ENCODE results near the gene ADCK1. TPM values are rescaled to one million over a fixed set of nuclear protein-coding genes. Genes with fewer than 3 reads are reported as not detected.
"Not testable (repeated sequence)": the region's sequence is repeated elsewhere in the genome, so short reads cannot be mapped to it uniquely, and the experiment has no call there.

ADCK1 gene
- total RNA-seq, 4 donors from 2014 or later: 10.7 to 33.0 (median 18.9) TPM

GRCh38 chr14:77912754-77913556 is 113.0 kb downstream of the ADCK1 start:
- no peak for DNase-seq
- Histone ChIP-seq H3K4me1 (no peaks in the 10 kb centered on the region), H3K27ac (no peak overlapping the region), H3K36me3 (no peaks in the 10 kb centered on the region), H3K27me3 (no peaks in the 10 kb centered on the region), H3K4me3 (no peak overlapping the region), H3K9me3 (no peaks in the 10 kb centered on the region)
- no peak for TF ChIP-seq POLR2A (IDR thresholded peaks at IDR 0.05)
- TF ChIP-seq, protein P1, sequence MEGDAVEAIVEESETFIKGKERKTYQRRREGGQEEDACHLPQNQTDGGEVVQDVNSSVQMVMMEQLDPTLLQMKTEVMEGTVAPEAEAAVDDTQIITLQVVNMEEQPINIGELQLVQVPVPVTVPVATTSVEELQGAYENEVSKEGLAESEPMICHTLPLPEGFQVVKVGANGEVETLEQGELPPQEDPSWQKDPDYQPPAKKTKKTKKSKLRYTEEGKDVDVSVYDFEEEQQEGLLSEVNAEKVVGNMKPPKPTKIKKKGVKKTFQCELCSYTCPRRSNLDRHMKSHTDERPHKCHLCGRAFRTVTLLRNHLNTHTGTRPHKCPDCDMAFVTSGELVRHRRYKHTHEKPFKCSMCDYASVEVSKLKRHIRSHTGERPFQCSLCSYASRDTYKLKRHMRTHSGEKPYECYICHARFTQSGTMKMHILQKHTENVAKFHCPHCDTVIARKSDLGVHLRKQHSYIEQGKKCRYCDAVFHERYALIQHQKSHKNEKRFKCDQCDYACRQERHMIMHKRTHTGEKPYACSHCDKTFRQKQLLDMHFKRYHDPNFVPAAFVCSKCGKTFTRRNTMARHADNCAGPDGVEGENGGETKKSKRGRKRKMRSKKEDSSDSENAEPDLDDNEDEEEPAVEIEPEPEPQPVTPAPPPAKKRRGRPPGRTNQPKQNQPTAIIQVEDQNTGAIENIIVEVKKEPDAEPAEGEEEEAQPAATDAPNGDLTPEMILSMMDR (IDR thresholded peaks at IDR 0.05): no peak

DNA sequence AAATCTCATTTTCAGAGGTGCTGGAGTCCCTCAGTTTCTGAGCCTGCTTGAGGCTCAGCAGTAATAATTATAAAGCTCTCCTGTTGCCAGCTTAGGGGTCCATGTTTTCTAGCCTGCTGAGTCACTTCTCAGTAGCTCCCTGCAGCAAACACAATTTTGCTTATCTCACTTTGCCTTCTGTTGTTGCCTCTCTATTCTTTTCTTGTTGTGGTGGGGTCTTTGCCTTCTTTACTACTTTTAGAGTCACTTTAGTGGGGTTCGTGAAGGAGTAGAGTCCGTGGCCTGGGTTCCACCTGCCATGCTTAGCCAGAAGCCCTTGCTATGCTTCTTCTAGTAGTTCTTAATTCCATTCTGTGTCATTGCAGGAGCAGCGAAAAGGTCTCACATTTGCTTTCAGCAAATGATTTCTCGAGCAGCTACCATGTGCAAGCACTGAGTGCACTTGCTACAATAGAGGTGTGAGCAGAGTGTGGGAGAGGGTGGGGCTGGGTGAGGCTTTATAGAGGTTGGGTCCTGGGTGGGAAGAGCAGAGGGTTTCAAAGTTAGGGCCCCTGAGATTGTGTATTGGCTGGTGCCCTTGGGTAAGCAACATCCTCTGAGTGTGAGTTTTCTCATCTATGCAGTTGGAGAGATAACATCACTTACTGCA is 114.3 kb downstream of the ADCK1 start:
- no peaks in the 10 kb centered on the region for H3K27me3 ChIP-seq
- DNase-seq: no peak
- H3K27ac ChIP-seq: no peak overlapping the region
- no peak for TF ChIP-seq POLR2A (IDR thresholded peaks at IDR 0.05)
- TF ChIP-seq, protein P1 (IDR thresholded peaks at IDR 0.05): no peak
- H3K36me3 ChIP-seq: no peaks in the 10 kb centered on the region
- H3K4me1 ChIP-seq: no peaks in the 10 kb centered on the region
- H3K9me3 ChIP-seq: no peaks in the 10 kb centered on the region
- H3K4me3 ChIP-seq: no peak overlapping the region

DNA sequence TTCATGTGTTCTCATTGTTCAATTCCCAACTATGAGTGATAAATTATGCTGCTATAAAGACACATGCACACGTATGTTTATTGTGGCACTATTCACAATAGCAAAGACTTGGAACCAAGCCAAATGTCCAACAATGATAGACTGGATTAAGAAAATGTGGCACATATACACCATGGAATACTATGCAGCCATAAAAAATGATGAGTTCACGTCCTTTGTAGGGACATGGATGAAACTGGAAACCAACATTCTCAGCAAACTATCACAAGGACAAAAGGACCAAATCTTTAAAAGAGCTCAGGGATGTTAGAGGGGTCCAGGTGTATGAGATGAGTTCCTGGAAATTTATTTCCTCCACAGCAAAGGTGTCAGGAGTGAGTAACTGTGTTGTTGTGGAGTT is 115.5 kb downstream of the ADCK1 start:
- H3K27ac ChIP-seq, H3K4me3 ChIP-seq, H3K4me1 ChIP-seq, H3K9me3 ChIP-seq, H3K36me3 ChIP-seq, H3K27me3 ChIP-seq, DNase-seq: not testable (repeated sequence)

GRCh38 chr14:77917491-77918201 is 117.7 kb downstream of the ADCK1 start:
- H3K36me3 ChIP-seq: no peaks in the 10 kb centered on the region

GRCh38 chr14:77918448-77918847 is 118.5 kb downstream of the ADCK1 start:
- H3K27ac ChIP-seq: no peak overlapping the region
- H3K4me1 ChIP-seq: no peaks in the 10 kb centered on the region
- TF ChIP-seq, protein P1 (IDR thresholded peaks at IDR 0.05): no peak
- TF ChIP-seq POLR2A (IDR thresholded peaks at IDR 0.05): no peak
- no peaks in the 10 kb centered on the region for H3K9me3 ChIP-seq
- DNase-seq: no peak
- H3K36me3 ChIP-seq: no peaks in the 10 kb centered on the region
- H3K4me3 ChIP-seq: no peak overlapping the region
- no peaks in the 10 kb centered on the region for H3K27me3 ChIP-seq

More at GRCh38 chr14:77917491-77918201, 117.7 kb downstream of the ADCK1 start:
- TF ChIP-seq POLR2A (IDR thresholded peaks at IDR 0.05): no peak
- TF ChIP-seq, protein P1 (IDR thresholded peaks at IDR 0.05): no peak
- H3K4me1 ChIP-seq: no peaks in the 10 kb centered on the region
- no peaks in the 10 kb centered on the region for H3K9me3 ChIP-seq
- no peaks in the 10 kb centered on the region for H3K27me3 ChIP-seq
- no peak overlapping the region for H3K4me3 ChIP-seq
- H3K27ac ChIP-seq: no peak overlapping the region
- DNase-seq: no peak

- no peak for DNase-seq
- H3K9me3 ChIP-seq: no peaks in the 10 kb centered on the region
- no peaks in the 10 kb centered on the region for H3K4me1 ChIP-seq
- TF ChIP-seq, protein P1 (IDR thresholded peaks at IDR 0.05): no peak
- H3K27ac ChIP-seq: no peak overlapping the region
- H3K4me3 ChIP-seq: no peak overlapping the region
- no peaks in the 10 kb centered on the region for H3K36me3 ChIP-seq
- H3K27me3 ChIP-seq: no peaks in the 10 kb centered on the region
Measured at GRCh38 chr14:77920312-77920711, 120.4 kb downstream of the ADCK1 start.

All from Peyer's patch (tissue), 4 donors.